HuH-7.5 (cell line): ENCODE measurements around the gene REX1BD.
A peak's percentile ranks its signal among the peaks of the same experiment; 100 is the strongest.
"Not testable (repeated sequence)": the region's sequence is repeated elsewhere in the genome, so short reads cannot be mapped to it uniquely, and the experiment has no call there.

Source experiments
- DNase-seq: peaks from one replicate; pipeline ENCODE4 v3.0.0; 2011; ENCODE audit warnings: low spot score

Gene REX1BD

GRCh38 chr19:18588611-18589379 lies at the start of gene REX1BD:
TSS of gene REX1BD (plus strand) at chr19:18588798. CDS start at chr19:18588802, 4 bp downstream.
- DNase-seq: peak; percentile 81

- no peak for DNase-seq
Observed at GRCh38 chr19:18539372-18539771, 49.2 kb upstream of the REX1BD start.

- not testable (repeated sequence) for DNase-seq
Observed at GRCh38 chr19:18540200-18540599, 48.4 kb upstream of the REX1BD start.

- no peak for DNase-seq
Observed at GRCh38 chr19:18541258-18541991, 47.2 kb upstream of the REX1BD start.

- DNase-seq: peak; percentile 63
Observed at GRCh38 chr19:18541992-18542940, 46.3 kb upstream of the REX1BD start.

GRCh38 chr19:18542941-18543813 lies 45.4 kb upstream of the REX1BD start, which contains the start of gene FKBP8:
TSS of gene FKBP8 (minus strand) at chr19:18543573. CDS start at chr19:18541970, 1,603 bp downstream.
- DNase-seq: peak; percentile 98

- peak; percentile 67 for DNase-seq
Observed at GRCh38 chr19:18543814-18544475, 44.7 kb upstream of the REX1BD start.

GRCh38 chr19:18551631-18552030 lies 37.0 kb upstream of the REX1BD start:
- no peak for DNase-seq

GRCh38 chr19:18557411-18558201 lies 31.0 kb upstream of the REX1BD start, which contains the start of gene KXD1:
TSS of gene KXD1 (plus strand) at chr19:18557870. CDS start at chr19:18562057, 4,187 bp downstream.
- DNase-seq: peak; percentile 96

- DNase-seq: no peak
Observed at GRCh38 chr19:18558202-18558555, 30.4 kb upstream of the REX1BD start.

- DNase-seq: no peak
Observed at GRCh38 chr19:18558604-18559003, 30.0 kb upstream of the REX1BD start.

- no peak for DNase-seq
Observed at GRCh38 chr19:18559685-18560084, 28.9 kb upstream of the REX1BD start.

- DNase-seq: no peak
Observed at GRCh38 chr19:18562086-18562485, 26.5 kb upstream of the REX1BD start.

- DNase-seq: no peak
Observed at GRCh38 chr19:18566953-18567352, 21.6 kb upstream of the REX1BD start.

- DNase-seq: no peak
Observed at GRCh38 chr19:18568367-18568766, 20.2 kb upstream of the REX1BD start.

- DNase-seq: peak; percentile 91
Observed at GRCh38 chr19:18571564-18572344, 16.8 kb upstream of the REX1BD start, which contains the start of gene UBA52. TSS of gene UBA52 (plus strand) at chr19:18571857. CDS start at chr19:18573301, 1,444 bp downstream.

- DNase-seq: no peak
Observed at GRCh38 chr19:18574691-18575291, 13.8 kb upstream of the REX1BD start.

- no peak for DNase-seq
Observed at GRCh38 chr19:18576383-18576782, 12.2 kb upstream of the REX1BD start.
